Right lobe of liver (tissue), 6 donors: ENCODE results near the gene GPR155. TPM values are rescaled to one million over a fixed set of nuclear protein-coding genes. Genes with fewer than 3 reads are reported as not detected.
A peak's percentile ranks its signal among the peaks of the same experiment; 100 is the strongest.

Source experiments
- ATAC-seq, 4 donors: fragments of 200-7000 bp; cut with Tn5 transposase; one replicate each; pipeline ENCODE4 v1.9.1; 2020; ENCODE audit warnings: mild to moderate bottlenecking in 4 of 4, moderate library complexity in 4 of 4
- DNase-seq, 3 donors: peaks; one replicate each; pipeline ENCODE4 v3.0.0-alpha.2; 2020
- H3K27ac ChIP-seq, 3 donors: fragments of 200-600 bp; one replicate each; pipeline ENCODE4 v1.8.0; 2022
- H3K27me3 ChIP-seq, 2 donors: fragments of 200-600 bp; one replicate each; pipeline ENCODE4 v1.8.0; 2022
- H3K36me3 ChIP-seq, 4 donors: fragments of 200-600 bp; sonication (generic) in 1 of 4; one replicate each; pipeline versions ENCODE4 v1.5.1 to v1.8.0; 2017 to 2022; ENCODE audit warnings: control low read depth in 1 of 4
- H3K4me1 ChIP-seq, 4 donors: fragments of 200-600 bp; sonication (generic) in 1 of 4; one replicate each; pipeline versions ENCODE4 v1.5.1 to v1.8.0; 2017 to 2022; ENCODE audit warnings: control low read depth in 1 of 4
- H3K4me3 ChIP-seq, 3 donors: fragments of 200-600 bp; one replicate each; pipeline ENCODE4 v1.8.0; 2022
- H3K9me3 ChIP-seq, 4 donors: fragments of 200-600 bp; sonication (generic) in 1 of 4; one replicate each; pipeline versions ENCODE4 v1.5.1 to v1.8.0; 2017 to 2022; ENCODE audit warnings: control low read depth in 1 of 4
- CTCF ChIP-seq, 4 donors: fragments of 200-600 bp in 3 of 4; fragments of 450-650 bp in 1 of 4; IDR thresholded peaks; one replicate each; pipeline versions ENCODE4 v1.5.1 to v1.8.0; 2016 to 2022; ENCODE audit warnings: antibody characterized with exemption in 4 of 4, mild to moderate bottlenecking in 2 of 4
- POLR2A ChIP-seq: fragments of 450-650 bp; IDR thresholded peaks from one replicate; pipeline ENCODE4 v1.6.1; 2017; ENCODE audit warnings: antibody characterized with exemption, mild to moderate bottlenecking
- WGBS: methylation state at CpG from one replicate; pipeline ENCODE4 v1.1.6; 2018; ENCODE audit warnings: low coverage, low lambda C conversion rate; ENCODE audit not compliant: insufficient coverage; ENCODE audit errors: missing lambda C conversion rate; 5-methylcytosine and 5-hydroxymethylcytosine counted together
- intact Hi-C, 2 donors: fragments of 100-400 bp; cut with DNase I; formaldehyde crosslinking; loops; one replicate each; pipeline versions ENCODE4 v1.11.2 to v1.14.1; 2022
- total RNA-seq, 6 experiments: library from RNA; depleted of rRNA in 2 of 6; stranded (reverse); fragments of >200 nt in 2 of 6; fragmentation: NEBNext Ultra II Directional in 3 of 6; extraction: Animal tissue kit (Norgen Biotek cat#: 25700) in 3 of 6; gene quantifications; one replicate each; pipeline versions ENCODE4 v1.1.0 to v1.2.4, GENCODE V29; 2016 to 2023
- donor health status: DM: no; HTN: yes; CAD: no.
- donor health status: DM: no; HTN: no; CAD: no.
- donor health status: DM: no; HTN: no; CAD: no.
- donor health status: DM: no; HTN: yes; CAD: no.
- donor health status: DM: no; HTN: yes; CAD: no.

GPR155 gene
- total RNA-seq, 6 experiments from 2014 or later: 6.5 to 11.3 (median 7.7) TPM

DNA sequence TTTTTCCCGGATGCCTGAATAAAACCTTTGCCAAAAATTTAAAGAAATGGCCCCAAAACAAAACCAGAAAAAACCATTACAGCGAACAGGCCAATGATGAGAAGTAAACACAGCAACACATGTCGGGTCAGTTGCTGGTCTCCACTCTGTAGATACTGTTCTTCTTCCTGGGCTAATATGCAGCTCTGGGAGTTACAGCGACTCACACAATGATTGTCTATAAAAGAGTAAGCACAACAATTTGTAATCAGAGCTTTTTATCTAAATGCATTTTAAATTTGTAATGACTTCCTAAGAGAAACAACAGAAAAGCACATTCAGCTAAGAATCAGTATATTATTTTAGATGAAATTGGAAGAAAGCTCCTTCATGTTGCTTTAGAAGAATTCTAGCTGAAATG lies 40.3 kb downstream of the GPR155 start:
- Histone ChIP-seq H3K36me3 (no peaks in the 10 kb centered on the region), H3K4me3 (no peak overlapping the region)
- WGBS: 93% methylated on average over 4 of the region's 4 CpGs

GRCh38 chr2:174445248-174445647 lies 41.6 kb downstream of the GPR155 start:
- no peaks in the 10 kb centered on the region for H3K27me3 ChIP-seq
- H3K4me1 ChIP-seq: no peaks in the 10 kb centered on the region
- no peaks in the 10 kb centered on the region for H3K36me3 ChIP-seq
- intact Hi-C loops: no loop called here
- H3K27ac ChIP-seq: no peak overlapping the region
- WGBS: 96% methylated on average over 3 of the region's 3 CpGs
- no peak for TF ChIP-seq CTCF (IDR thresholded peaks at IDR 0.05)
- ATAC-seq (no peak), DNase-seq (no peak)
- H3K9me3 ChIP-seq: no peaks in the 10 kb centered on the region
- no peak overlapping the region for H3K4me3 ChIP-seq

More for the DNA sequence above, 40.3 kb downstream of the GPR155 start:
- ATAC-seq (no peak), DNase-seq (no peak)
- intact Hi-C loops: no loop called here
- H3K27ac ChIP-seq: no peak overlapping the region
- H3K4me1 ChIP-seq: no peaks in the 10 kb centered on the region
- H3K9me3 ChIP-seq: no peaks in the 10 kb centered on the region
- H3K27me3 ChIP-seq: no peaks in the 10 kb centered on the region
- TF ChIP-seq CTCF (IDR thresholded peaks at IDR 0.05) (no peak), POLR2A (no peak)

DNA sequence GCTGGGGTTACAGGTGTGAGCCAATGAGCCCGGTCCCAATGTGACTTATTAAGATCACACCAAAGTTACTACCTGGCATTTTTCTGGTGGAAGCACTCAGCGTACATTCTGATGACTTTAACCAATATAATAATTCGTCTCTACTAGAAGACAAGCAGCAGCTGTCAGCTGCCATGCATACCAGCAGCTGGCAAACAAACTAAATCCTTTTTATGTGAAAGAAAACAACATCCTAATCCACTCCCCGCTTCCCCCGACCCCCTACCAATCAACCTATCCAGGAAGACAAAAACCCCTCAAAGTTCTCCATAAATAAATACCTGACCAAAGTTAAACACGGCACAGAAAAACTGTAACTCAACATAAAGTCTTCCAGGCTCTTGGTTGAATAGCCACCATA lies 42.1 kb downstream of the GPR155 start:
- no peaks in the 10 kb centered on the region for H3K4me1 ChIP-seq
- DNase-seq (no peak), ATAC-seq (no peak)
- intact Hi-C loops: no loop called here
- TF ChIP-seq POLR2A: no peak
- no peak for TF ChIP-seq CTCF (IDR thresholded peaks at IDR 0.05)
- H3K9me3 ChIP-seq: no peaks in the 10 kb centered on the region
- no peak overlapping the region for H3K4me3 ChIP-seq
- H3K27me3 ChIP-seq: no peaks in the 10 kb centered on the region
- H3K36me3 ChIP-seq: no peaks in the 10 kb centered on the region
- WGBS: 80% methylated on average over 5 of the region's 6 CpGs
- no peak overlapping the region for H3K27ac ChIP-seq

- Histone ChIP-seq H3K4me3 (no peak overlapping the region), H3K36me3 (no peaks in the 10 kb centered on the region), H3K27me3 (no peaks in the 10 kb centered on the region), H3K27ac (no peak overlapping the region), H3K9me3 (no peaks in the 10 kb centered on the region), H3K4me1 (no peaks in the 10 kb centered on the region)
- ATAC-seq (peak in 1 of 4 donors; percentile 21), DNase-seq (no peak)
- TF ChIP-seq CTCF (IDR thresholded peaks at IDR 0.05) (no peak), POLR2A (no peak)
- intact Hi-C loops: no loop called here
- 100% methylated on average over 2 of the region's 3 CpGs for WGBS
These were observed 44.0 kb downstream of the GPR155 start for GRCh38 chr2:174442546-174443510.
